ACC112 (cell line): Measurements from ENCODE around the gene CIROP.
A peak's percentile ranks its signal among the peaks of the same experiment; 100 is the strongest.
"Not testable (repeated sequence)": the region's sequence is repeated elsewhere in the genome, so short reads cannot be mapped to it uniquely, and the experiment has no call there.

Experiments
- H2AFZ ChIP-seq: fragments of 200-600 bp; sonication (generic); one replicate; pipeline ENCODE4 v1.6.0; 2017; ENCODE audit warnings: antibody characterized with exemption, low read length; ENCODE audit not compliant: unreplicated experiment
- H3K27ac ChIP-seq: fragments of 200-600 bp; sonication (generic); 2 replicates; pipeline ENCODE4 v1.5.1; 2014; ENCODE audit warnings: low read depth, mild to moderate bottlenecking, antibody characterized with exemption, low read length, moderate library complexity
- H3K27me3 ChIP-seq: fragments of 200-600 bp; sonication (generic); 2 replicates; pipeline ENCODE4 v1.6.1; 2014; ENCODE audit warnings: mild to moderate bottlenecking, antibody characterized with exemption, low read length, moderate library complexity, mixed read lengths; ENCODE audit not compliant: insufficient read depth
- H3K36me3 ChIP-seq: fragments of 200-600 bp; sonication (generic); 2 replicates; pipeline ENCODE4 v1.6.1; 2016; ENCODE audit warnings: mild to moderate bottlenecking, antibody characterized with exemption, low read length, moderate library complexity, mixed read lengths; ENCODE audit not compliant: insufficient read depth
- H3K4me1 ChIP-seq: fragments of 200-600 bp; sonication (generic); one replicate; pipeline ENCODE4 v1.6.1; 2016; ENCODE audit warnings: low read length, mixed read lengths; ENCODE audit not compliant: insufficient read depth, unreplicated experiment, control insufficient read depth
- H3K4me3 ChIP-seq: fragments of 200-600 bp; sonication (generic); 2 replicates; pipeline ENCODE4 v1.5.1; 2014; ENCODE audit warnings: mild to moderate bottlenecking, low read depth, low read length
- H3K79me2 ChIP-seq: fragments of 200-600 bp; sonication (generic); one replicate; pipeline ENCODE4 v1.6.0; 2016; ENCODE audit warnings: low read length; ENCODE audit not compliant: control insufficient read depth, unreplicated experiment, insufficient read depth

Gene CIROP

DNA sequence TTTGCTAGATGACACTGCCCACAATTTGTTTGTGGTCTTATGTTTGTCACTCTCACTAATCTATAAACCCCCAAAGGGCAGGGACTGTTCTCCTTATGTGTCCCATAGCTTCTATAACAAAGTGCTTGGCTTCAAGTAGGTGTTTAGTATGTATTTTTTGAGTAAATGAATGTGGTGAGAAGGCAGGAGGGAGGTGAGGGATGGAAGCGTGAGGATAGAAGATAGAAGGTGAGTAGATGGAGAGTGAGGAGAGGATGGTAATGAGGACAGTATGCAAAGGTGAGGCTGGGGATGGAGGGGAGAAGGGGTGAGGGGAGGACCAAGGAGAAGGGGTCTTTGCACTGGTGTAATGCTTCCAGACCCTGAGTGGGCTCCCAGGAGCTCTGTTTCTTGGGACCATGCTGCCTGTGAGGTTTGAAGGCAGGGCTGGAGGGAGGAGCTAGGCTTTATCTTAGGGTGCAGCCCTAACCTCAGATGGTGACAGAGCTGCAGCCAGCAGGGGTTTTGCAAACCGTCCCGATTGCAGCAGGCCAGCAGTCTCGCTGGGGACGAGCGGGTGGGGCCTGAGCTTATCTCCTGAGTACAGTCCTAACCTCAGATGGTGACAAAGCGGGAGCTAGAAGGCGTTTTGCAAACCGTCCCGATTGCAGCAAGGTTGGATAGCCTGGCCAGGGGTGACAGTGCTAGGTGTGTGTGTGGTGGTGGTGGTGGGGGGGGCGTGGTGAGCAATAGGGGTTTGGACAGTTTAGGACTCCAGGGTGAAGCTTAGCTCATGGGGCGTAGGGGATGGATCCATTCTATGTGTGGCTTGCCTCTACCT, 7.8 kb upstream of the CIROP start:
- peaks cover 33% of the 10 kb centered on the region for H3K4me1 ChIP-seq
- no peak overlapping the region for H2AFZ ChIP-seq
- peak overlapping the region; percentile 94 for H3K27ac ChIP-seq
- no peaks in the 10 kb centered on the region for H3K79me2 ChIP-seq
- H3K27me3 ChIP-seq, result no peaks in the 10 kb centered on the region
- no peak overlapping the region for H3K4me3 ChIP-seq
- no peaks in the 10 kb centered on the region for H3K36me3 ChIP-seq

DNA sequence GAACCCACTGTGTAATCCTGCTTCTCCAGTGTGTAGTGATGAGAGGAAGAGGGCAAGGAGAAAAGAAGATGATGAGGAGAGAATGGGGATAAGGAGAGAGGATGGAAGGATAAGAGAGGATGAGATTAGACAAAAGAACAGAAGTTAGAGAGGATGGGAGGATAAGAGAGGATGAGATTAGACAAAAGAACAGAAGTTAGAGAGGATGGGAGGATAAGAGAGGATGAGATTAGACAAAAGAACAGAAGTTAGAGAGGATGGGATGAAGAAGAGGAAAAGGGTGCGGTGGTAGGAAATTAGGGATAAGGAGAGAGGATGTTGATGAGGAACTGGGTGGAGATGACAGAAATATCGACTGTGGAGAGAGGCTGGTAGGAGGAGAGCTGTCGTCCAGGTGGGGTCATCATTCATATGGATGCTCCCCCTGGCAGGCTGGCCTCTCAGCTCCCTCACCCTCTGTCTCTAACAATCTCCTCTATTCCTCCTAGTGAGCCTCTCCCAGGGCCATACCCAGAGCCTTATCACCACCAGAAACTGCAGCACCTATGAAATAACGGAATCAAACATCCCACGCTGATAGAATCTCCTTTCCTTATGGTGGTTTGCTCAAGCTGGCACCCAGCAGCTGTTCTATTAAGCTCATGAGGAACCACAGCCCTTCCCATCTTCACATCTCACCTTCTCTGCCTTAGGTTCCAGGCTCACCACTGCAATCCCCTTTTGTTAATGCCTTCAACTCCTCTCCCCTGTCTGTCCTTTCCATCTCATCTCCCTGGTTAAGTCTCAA, 6.0 kb upstream of the CIROP start:
- Histone ChIP-seq H3K79me2 (no peaks in the 10 kb centered on the region), H3K27me3 (no peaks in the 10 kb centered on the region), H3K4me1 (peaks cover 30% of the 10 kb centered on the region), H3K27ac (no peak overlapping the region), H2AFZ (no peak overlapping the region), H3K4me3 (no peak overlapping the region), H3K36me3 (no peaks in the 10 kb centered on the region)

DNA sequence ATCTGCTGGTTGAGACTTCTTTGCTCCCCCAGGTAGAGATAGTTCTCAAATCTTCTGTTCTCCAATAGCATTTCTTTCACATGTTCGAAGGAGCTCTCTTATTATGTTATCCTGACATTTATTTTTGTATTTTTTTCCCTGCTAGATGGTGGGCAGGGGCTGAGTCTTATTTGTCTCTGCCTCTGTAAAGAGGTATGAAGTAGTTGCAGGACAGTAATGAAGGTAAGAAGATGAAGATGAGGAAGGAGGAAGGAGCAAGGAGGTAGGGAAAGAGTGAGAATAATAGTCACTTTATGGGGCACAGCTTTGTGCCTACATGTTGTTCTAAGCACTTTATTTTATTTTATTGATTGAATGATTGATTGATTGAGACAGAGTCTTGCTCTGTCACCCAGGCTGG, 5.0 kb upstream of the CIROP start:
- Histone ChIP-seq H3K4me1 (peaks cover 22% of the 10 kb centered on the region), H3K4me3 (no peak overlapping the region), H2AFZ (no peak overlapping the region), H3K27ac (no peak overlapping the region), H3K27me3 (no peaks in the 10 kb centered on the region), H3K79me2 (no peaks in the 10 kb centered on the region), H3K36me3 (no peaks in the 10 kb centered on the region)

DNA sequence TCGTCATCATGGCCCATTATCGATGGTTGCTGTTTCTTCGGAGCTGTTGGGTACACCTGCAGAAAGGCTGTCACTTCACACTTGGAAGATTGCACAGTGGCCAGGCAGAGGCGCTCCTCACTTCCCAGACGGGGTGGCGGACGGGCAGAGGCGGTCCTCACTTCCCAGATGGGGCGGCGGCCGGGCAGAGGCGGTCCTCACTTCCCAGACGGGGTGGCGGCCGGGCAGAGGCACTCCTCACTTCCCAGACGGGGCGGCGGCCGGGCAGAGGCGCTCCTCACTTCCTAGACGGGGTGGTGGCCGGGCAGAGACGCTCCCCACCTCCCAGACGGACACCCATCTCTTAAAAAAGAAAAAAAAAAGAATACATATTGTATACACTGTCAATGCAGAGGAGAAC, 3.4 kb upstream of the CIROP start:
- not testable (repeated sequence) for H3K27me3 ChIP-seq, H3K79me2 ChIP-seq, H3K4me1 ChIP-seq, H3K4me3 ChIP-seq, H3K27ac ChIP-seq, H2AFZ ChIP-seq, H3K36me3 ChIP-seq

DNA sequence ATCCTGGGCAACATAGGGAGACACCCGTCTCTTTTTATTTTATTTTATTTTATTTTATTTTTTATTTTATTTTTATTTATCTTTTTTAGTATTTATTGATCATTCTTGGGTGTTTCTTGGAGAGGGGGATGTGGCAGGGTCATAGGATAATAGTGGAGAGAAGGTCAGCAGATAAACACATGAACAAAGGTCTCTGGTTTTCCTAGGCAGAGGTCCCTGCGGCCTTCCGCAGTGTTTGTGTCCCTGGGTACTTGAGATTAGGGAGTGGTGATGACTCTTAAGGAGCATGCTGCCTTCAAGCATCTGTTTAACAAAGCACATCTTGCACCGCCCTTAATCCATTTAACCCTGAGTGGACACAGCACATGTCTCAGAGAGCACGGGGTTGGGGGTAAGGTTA, 2.8 kb upstream of the CIROP start:
- not testable (repeated sequence) for H3K4me1 ChIP-seq

DNA sequence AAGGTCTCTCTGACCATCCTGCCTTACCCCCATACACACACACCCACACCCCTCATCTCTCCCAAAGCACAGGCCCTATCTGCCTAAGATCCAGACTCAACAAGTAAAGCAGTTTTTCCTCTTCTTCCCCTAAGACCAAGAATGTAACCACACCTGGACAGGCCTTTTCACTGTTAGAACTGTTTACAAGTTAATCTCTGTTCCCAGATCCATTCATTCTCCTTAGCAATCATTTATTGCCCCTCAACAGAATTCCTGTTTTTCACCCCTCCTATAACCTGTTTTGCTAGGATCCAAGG, 1.9 kb upstream of the CIROP start:
- Histone ChIP-seq H2AFZ (no peak overlapping the region), H3K27me3 (no peaks in the 10 kb centered on the region), H3K4me1 (no peaks in the 10 kb centered on the region), H3K36me3 (no peaks in the 10 kb centered on the region), H3K27ac (no peak overlapping the region), H3K4me3 (no peak overlapping the region), H3K79me2 (no peaks in the 10 kb centered on the region)

More for the DNA sequence above, 2.8 kb upstream of the CIROP start:
- H3K4me3 ChIP-seq, H3K27ac ChIP-seq, H3K36me3 ChIP-seq, H3K79me2 ChIP-seq, H3K27me3 ChIP-seq, H2AFZ ChIP-seq: not testable (repeated sequence)

DNA sequence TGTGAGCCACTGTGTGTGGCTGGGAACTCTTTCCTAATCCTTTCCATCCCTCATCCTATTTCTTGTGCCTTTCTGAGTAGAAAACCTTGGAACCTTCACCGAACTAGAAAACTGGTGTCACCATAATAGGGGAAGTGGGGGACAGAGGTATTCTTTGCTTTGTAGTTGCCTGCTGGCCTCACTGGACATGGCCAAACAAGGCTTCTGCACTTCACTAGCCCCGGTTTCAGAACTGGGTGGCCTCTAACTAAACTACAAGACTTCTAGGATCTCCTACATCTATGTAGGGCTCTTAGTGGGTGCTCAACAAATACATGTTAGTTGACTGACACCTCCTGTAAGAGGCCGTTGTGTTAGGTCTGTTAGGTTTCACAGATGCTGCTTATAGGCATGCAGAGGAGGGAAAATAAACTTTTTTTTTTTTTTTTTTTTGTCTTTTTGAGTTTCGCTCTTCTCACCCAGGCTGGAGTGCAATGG, 597 bp upstream of the CIROP start:
- H3K27me3 ChIP-seq, result no peaks in the 10 kb centered on the region
- no peak overlapping the region for H3K4me3 ChIP-seq
- H3K79me2 ChIP-seq, result no peaks in the 10 kb centered on the region
- H3K27ac ChIP-seq, result no peak overlapping the region
- no peaks in the 10 kb centered on the region for H3K36me3 ChIP-seq
- H2AFZ ChIP-seq, result no peak overlapping the region
- H3K4me1 ChIP-seq, result no peaks in the 10 kb centered on the region

DNA sequence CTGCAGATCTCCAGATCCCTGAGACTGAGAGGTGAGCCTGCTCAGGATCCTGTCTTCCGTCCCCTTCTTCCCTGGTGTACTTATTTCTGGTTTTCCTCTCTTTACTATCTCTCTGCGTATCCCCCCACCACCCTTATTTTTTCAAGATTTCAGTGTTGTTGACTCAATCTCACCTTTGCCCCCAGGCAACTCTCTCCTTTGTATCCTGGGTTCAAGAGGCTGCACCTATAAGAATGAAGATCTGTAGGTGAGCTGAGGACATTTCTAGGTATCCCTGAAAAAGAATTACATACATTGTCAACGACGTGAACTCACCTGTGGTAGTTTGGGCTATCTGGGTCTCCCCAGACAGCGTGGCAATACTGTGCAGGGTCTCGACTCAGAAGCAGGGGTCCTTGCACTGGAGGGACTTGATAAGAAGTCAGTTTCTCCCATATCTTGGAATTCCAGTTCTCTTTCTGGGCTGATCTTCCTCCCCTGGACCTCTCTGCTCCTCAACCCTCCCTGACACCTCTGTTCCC, 659 bp downstream of the CIROP start:
- Histone ChIP-seq H3K36me3 (peaks cover 2% of the 10 kb centered on the region; the same call in 1 of the 2 replicates), H3K4me3 (no peak overlapping the region), H3K27me3 (no peaks in the 10 kb centered on the region), H3K27ac (no peak overlapping the region), H3K4me1 (no peaks in the 10 kb centered on the region), H2AFZ (no peak overlapping the region), H3K79me2 (peaks cover 5% of the 10 kb centered on the region)

DNA sequence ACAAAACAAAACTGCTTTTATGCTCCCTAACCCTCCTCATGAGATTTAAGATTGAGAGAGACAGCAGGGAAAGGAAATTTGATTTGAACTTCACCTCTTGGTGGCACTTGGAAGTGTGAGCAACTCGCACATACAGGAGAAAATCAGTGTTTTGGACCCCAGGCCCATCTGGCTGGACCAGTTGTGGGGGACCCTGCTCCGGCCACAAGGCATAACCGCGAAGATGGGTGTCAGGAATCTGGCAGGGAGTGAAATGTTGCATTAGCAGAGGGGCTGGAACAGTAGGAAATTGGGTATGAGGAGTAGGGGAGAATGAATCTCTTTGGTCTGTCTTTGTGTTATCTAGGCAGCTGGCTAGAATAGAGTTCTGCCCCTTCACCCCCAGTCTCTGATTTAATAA, 1.2 kb downstream of the CIROP start:
- no peak overlapping the region for H2AFZ ChIP-seq
- no peak overlapping the region for H3K27ac ChIP-seq
- no peak overlapping the region for H3K4me3 ChIP-seq
- H3K27me3 ChIP-seq, result no peaks in the 10 kb centered on the region
- peaks cover 10% of the 10 kb centered on the region for H3K79me2 ChIP-seq
- H3K4me1 ChIP-seq, result no peaks in the 10 kb centered on the region
- peaks cover 7% of the 10 kb centered on the region; the same call in 1 of the 2 replicates for H3K36me3 ChIP-seq

DNA sequence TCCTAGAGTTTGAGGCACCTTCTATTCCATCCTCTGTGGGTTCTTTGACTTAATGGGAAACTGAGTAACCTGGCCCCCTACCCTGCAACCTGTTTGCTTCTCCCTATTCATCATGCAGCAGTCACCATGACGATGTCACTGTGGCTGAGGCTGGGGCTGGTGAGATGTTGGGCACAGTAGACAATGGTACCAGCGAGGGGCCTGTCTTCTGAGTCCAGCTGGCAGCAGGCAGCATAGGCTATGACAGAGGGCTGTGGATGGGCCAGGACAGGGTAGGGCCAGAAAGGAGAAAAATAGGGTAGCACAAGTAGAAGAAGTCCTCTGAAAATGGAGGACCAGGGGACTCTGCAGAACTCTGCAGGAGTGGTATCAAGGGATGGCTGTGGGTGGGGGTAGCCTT, 2.0 kb downstream of the CIROP start:
- H3K79me2 ChIP-seq, result peaks cover 18% of the 10 kb centered on the region
- H3K27me3 ChIP-seq, result no peaks in the 10 kb centered on the region
- H3K4me3 ChIP-seq, result no peak overlapping the region
- H3K27ac ChIP-seq, result no peak overlapping the region
- H3K36me3 ChIP-seq, result peaks cover 15% of the 10 kb centered on the region
- no peak overlapping the region for H2AFZ ChIP-seq
- peaks cover 1% of the 10 kb centered on the region for H3K4me1 ChIP-seq
